A549 (cell line): ENCODE results near the gene BAHCC1. TPM values are rescaled to one million over a fixed set of nuclear protein-coding genes. Genes with fewer than 3 reads are reported as not detected.

Experiments used
- ATAC-seq, 2 experiments: fragments of 200-7000 bp in 1 of 2; fragments of >200 bp in 1 of 2; cut with Nextera tagmentation in 1 of 2; cut with Tn5 transposase in 1 of 2; 3 replicates each; pipeline versions ENCODE4 v1.8.0 to v1.9.1; 2018 to 2020; ENCODE audit warnings: mild to moderate bottlenecking in 1 of 2, moderate library complexity in 1 of 2
- CTCF ChIA-PET: fragments of 300-600 bp; sonication (Branson Sonifier 250); formaldehyde crosslinking; extraction: SDS; loops from one replicate; lab custom pipeline; 2021; ENCODE audit warnings: antibody characterized with exemption, inconsistent platforms; lab: Yijun Ruan, JAX
- POLR2A ChIA-PET: fragments of 350-600 bp; formaldehyde crosslinking; extraction: SDS; loops from one replicate; lab custom pipeline; 2021; ENCODE audit warnings: antibody characterized with exemption, inconsistent platforms; lab: Yijun Ruan, JAX
- DNase-seq, 2 experiments: peaks; one replicate each; pipeline versions ENCODE4 v3.0.0 to v3.0.0-alpha.2; 2011 to 2016; ENCODE audit warnings: low read depth in 1 of 2, low spot score in 1 of 2
- FAIRE-seq: peaks from 2 replicates; lab custom pipeline; 2011; peaks lifted over from hg19 to GRCh38; lab: Jason Lieb, UNC
- H3K27ac ChIP-seq, 2 experiments: fragments of >200 bp; sonication (Bioruptor Twin); formaldehyde crosslinking; 3 replicates each; pipeline ENCODE4 v1.5.1; 2016 to 2017
- H3K4me1 ChIP-seq: fragments of >200 bp; sonication (Bioruptor Twin); formaldehyde crosslinking; 3 replicates; pipeline ENCODE4 v1.6.1; 2016
- H3K4me2 ChIP-seq: fragments of >200 bp; sonication (Bioruptor Twin); formaldehyde crosslinking; 3 replicates; pipeline ENCODE4 v1.6.1; 2016
- H3K4me3 ChIP-seq: fragments of >200 bp; sonication (Bioruptor Twin); formaldehyde crosslinking; 3 replicates; pipeline ENCODE4 v1.5.1; 2016
- H3K9me3 ChIP-seq: fragments of >200 bp; sonication (Bioruptor Twin); formaldehyde crosslinking; 3 replicates; pipeline ENCODE4 v1.6.1; 2016
- CBX2 ChIP-seq: fragments of 200-600 bp; sonication (generic); IDR thresholded peaks from 2 replicates; pipeline ENCODE4 v1.6.1; 2016; ENCODE audit warnings: low read depth, mild to moderate bottlenecking, borderline replicate concordance
- CBX8 ChIP-seq: fragments of 200-600 bp; sonication (generic); IDR thresholded peaks from 2 replicates; pipeline ENCODE4 v1.6.1; 2016
- CEBPB ChIP-seq, 2 experiments: fragments of >200 bp in 1 of 2; sonication (Bioruptor Twin) in 1 of 2; formaldehyde crosslinking in 1 of 2; IDR thresholded peaks; 2 replicates each; pipeline ENCODE4 v1.6.1; 2012 to 2016
- CHD4 ChIP-seq: fragments of 200-600 bp; sonication (generic); IDR thresholded peaks from 2 replicates; pipeline ENCODE4 v1.6.1; 2016; ENCODE audit warnings: antibody characterized with exemption, mild to moderate bottlenecking, borderline replicate concordance
- CTCF ChIP-seq: fragments of >200 bp; sonication (Bioruptor Twin); formaldehyde crosslinking; IDR thresholded peaks from 3 replicates; pipeline ENCODE4 v1.5.1; 2016
- ESRRA ChIP-seq: fragments of 150-350 bp; IDR thresholded peaks from 2 replicates; pipeline ENCODE4 v1.6.1; 2014; ENCODE audit warnings: mild to moderate bottlenecking, low read length, borderline replicate concordance
- FOXS1 ChIP-seq: fragments of 250-450 bp; sonication (Bioruptor Pico); IDR thresholded peaks from 2 replicates; pipeline ENCODE4 v1.5.0; 2020; ENCODE audit warnings: mild to moderate bottlenecking, moderate library complexity
- HDAC2 ChIP-seq: fragments of 200-600 bp; sonication (generic); IDR thresholded peaks from 2 replicates; pipeline ENCODE4 v1.6.1; 2016
- HEYL ChIP-seq: fragments of 250-450 bp; sonication (Bioruptor Pico); IDR thresholded peaks from 2 replicates; pipeline ENCODE4 v1.8.0; 2021; ENCODE audit warnings: mild to moderate bottlenecking, moderate library complexity
- HMGXB4 ChIP-seq: fragments of 250-450 bp; sonication (Bioruptor Pico); IDR thresholded peaks from 2 replicates; pipeline ENCODE4 v1.5.0; 2021; ENCODE audit warnings: mild to moderate bottlenecking, moderate library complexity, borderline replicate concordance
- HOXA7 ChIP-seq: fragments of 250-450 bp; sonication (Bioruptor Pico); IDR thresholded peaks from 2 replicates; pipeline ENCODE4 v1.5.0; 2020; ENCODE audit warnings: mild to moderate bottlenecking, moderate library complexity
- HOXB5 ChIP-seq: fragments of 250-450 bp; sonication (Bioruptor Pico); IDR thresholded peaks from 2 replicates; pipeline ENCODE4 v1.5.0; 2020; ENCODE audit warnings: mild to moderate bottlenecking, moderate library complexity
- MAFK ChIP-seq: fragments of 450-650 bp; IDR thresholded peaks from 2 replicates; pipeline ENCODE4 v1.6.1; 2014; ENCODE audit not compliant: partially characterized antibody
- MAX ChIP-seq: IDR thresholded peaks from 2 replicates; pipeline ENCODE4 v1.6.1; 2012
- NFE2L2 ChIP-seq: fragments of 150-350 bp; conservative IDR thresholded peaks from 2 replicates; pipeline ENCODE4 v1.6.1; 2014; ENCODE audit warnings: low read length
- RCOR1 ChIP-seq: fragments of 150-350 bp; IDR thresholded peaks from 2 replicates; pipeline ENCODE4 v1.6.1; 2014; ENCODE audit warnings: antibody characterized with exemption, low read length, low read depth
- SMC3 ChIP-seq: fragments of >200 bp; sonication (Bioruptor Twin); formaldehyde crosslinking; IDR thresholded peaks from 3 replicates; pipeline ENCODE4 v1.6.1; 2018; ENCODE audit warnings: inconsistent platforms
- SREBF2 ChIP-seq: fragments of 450-650 bp; IDR thresholded peaks from 2 replicates; pipeline ENCODE4 v1.6.1; 2014; ENCODE audit warnings: mild to moderate bottlenecking, moderate library complexity
- WGBS: methylation state at CpG from one replicate; pipeline ENCODE4 v1.1.6; 2017; ENCODE audit errors: missing lambda C conversion rate; 5-methylcytosine and 5-hydroxymethylcytosine counted together
- polyA plus RNA-seq, 4 experiments: library from polyadenylated mRNA; depleted of rRNA in 3 of 4; stranded (reverse); fragments of >200 nt; fragmentation: RNase III in 1 of 4; extraction: RNeasy Plus Mini Kit Qiagen cat#74134 plus additional on column Dnase treatment in 1 of 4; gene quantifications; 2 replicates in 3 of 4; 3 replicates in 1 of 4; pipeline ENCODE4 v1.2.3, GENCODE V29; 2011 to 2017
- TF ChIP-seq, protein P1 (sequence below): fragments of 200-600 bp; sonication (generic); IDR thresholded peaks from 2 replicates; pipeline ENCODE4 v1.6.1; 2016; ENCODE audit warnings: antibody characterized with exemption, mild to moderate bottlenecking, moderate library complexity
- TF ChIP-seq, protein P2 (sequence below): fragments of 450-650 bp; IDR thresholded peaks from 2 replicates; pipeline ENCODE4 v1.6.1; 2014; ENCODE audit warnings: antibody characterized with exemption
- TF ChIP-seq, protein P3 (sequence below): fragments of 250-450 bp; sonication (Bioruptor Pico); IDR thresholded peaks from 2 replicates; pipeline ENCODE4 v1.5.0; 2020; ENCODE audit warnings: low read depth, mild to moderate bottlenecking, moderate library complexity

BAHCC1 gene
- polyA plus RNA-seq, 2 of the 4 experiments (the other 2 are of a cell fraction), result 2.6 to 5.8 TPM

DNA sequence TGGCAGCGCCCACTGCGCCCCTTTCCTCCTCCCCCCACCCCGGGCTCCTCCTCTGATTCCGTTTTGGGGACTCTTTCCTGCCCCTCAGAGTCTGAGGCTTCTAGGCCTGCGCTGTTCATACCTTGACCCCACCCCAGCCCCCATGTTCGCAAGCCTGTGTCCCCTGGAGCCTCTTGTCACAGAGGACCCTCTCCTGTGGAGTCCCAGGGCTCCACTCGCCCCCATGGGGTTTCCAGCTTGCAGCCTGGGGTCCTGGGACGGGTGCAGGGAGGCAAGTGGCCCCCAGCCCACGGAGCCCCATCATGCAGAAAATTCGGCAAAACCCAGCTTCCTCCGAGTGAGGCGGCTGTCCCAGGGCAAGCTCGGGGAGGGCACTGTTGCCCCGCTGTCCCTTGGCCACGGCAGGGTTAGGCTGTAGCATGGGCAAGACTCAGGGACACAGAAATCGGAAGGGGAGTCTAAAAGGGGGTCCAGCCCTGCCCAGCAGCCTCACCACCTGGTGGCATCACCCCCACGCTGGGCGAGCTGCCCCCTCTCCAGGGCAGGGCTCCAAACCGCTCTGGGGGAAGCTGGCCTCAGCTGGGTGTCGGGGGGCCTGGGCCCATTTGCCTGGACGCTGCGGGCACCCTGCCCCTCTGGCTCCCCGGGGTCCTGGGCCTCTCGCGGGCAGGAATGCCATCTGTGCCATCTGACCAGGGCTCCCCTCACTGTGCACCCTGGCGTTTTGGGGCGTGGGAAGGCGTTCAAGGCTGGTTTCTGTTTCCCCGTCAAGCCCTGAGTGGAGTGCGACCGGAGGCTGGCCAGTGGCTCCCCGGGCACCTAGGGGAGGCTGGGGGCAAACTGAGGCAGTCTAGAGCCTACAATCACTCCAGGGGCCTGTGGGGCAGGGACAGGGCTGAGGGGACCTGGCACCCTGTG lies 11.5 kb upstream of the BAHCC1 start:
- POLR2A ChIA-PET, result no interaction called here
- WGBS, result 88% methylated on average over 25 of the region's 32 CpGs
- CTCF ChIA-PET, result interaction anchor here (0.7 to 4.5 kb wide), 5 partner anchors 11 to 131 kb away, joined by 3 to 26 read pairs (median 4); partner anchors contain the start of gene BAHCC1
- DNase-seq (no peak), FAIRE-seq (no peak), ATAC-seq (no peak)
- Histone ChIP-seq H3K4me1 (peaks cover 9% of the 10 kb centered on the region; the same call in 1 of the 3 replicates), H3K4me2 (no peak overlapping the region), H3K9me3 (no peaks in the 10 kb centered on the region), H3K27ac (no peak overlapping the region), H3K4me3 (no peak overlapping the region)
- TF ChIP-seq MAFK, result no peak
- no peak for TF ChIP-seq CBX2
- no peak for TF ChIP-seq FOXS1
- no peak for TF ChIP-seq RCOR1

GRCh38 chr17:81384929-81385319 lies 10.3 kb upstream of the BAHCC1 start:
- Histone ChIP-seq H3K4me2 (no peak overlapping the region), H3K4me1 (peaks cover 13% of the 10 kb centered on the region; the same call in 2 of the 3 replicates), H3K9me3 (no peaks in the 10 kb centered on the region), H3K4me3 (no peak overlapping the region), H3K27ac (no peak overlapping the region)
- FAIRE-seq (no peak), DNase-seq (no peak), ATAC-seq (no peak)
- ChIA-PET POLR2A (no interaction called here), CTCF (interaction anchor here (0.7 to 3.0 kb wide), 8 partner anchors 12 to 99 kb away, joined by 3 to 15 read pairs (median 4); no protein-coding TSS in a partner anchor)
- 88% methylated on average over 7 of the region's 7 CpGs for WGBS
- no peak for TF ChIP-seq CTCF
- TF ChIP-seq, protein P1, sequence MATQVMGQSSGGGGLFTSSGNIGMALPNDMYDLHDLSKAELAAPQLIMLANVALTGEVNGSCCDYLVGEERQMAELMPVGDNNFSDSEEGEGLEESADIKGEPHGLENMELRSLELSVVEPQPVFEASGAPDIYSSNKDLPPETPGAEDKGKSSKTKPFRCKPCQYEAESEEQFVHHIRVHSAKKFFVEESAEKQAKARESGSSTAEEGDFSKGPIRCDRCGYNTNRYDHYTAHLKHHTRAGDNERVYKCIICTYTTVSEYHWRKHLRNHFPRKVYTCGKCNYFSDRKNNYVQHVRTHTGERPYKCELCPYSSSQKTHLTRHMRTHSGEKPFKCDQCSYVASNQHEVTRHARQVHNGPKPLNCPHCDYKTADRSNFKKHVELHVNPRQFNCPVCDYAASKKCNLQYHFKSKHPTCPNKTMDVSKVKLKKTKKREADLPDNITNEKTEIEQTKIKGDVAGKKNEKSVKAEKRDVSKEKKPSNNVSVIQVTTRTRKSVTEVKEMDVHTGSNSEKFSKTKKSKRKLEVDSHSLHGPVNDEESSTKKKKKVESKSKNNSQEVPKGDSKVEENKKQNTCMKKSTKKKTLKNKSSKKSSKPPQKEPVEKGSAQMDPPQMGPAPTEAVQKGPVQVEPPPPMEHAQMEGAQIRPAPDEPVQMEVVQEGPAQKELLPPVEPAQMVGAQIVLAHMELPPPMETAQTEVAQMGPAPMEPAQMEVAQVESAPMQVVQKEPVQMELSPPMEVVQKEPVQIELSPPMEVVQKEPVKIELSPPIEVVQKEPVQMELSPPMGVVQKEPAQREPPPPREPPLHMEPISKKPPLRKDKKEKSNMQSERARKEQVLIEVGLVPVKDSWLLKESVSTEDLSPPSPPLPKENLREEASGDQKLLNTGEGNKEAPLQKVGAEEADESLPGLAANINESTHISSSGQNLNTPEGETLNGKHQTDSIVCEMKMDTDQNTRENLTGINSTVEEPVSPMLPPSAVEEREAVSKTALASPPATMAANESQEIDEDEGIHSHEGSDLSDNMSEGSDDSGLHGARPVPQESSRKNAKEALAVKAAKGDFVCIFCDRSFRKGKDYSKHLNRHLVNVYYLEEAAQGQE, result no peak
- TF ChIP-seq HOXB5, result no peak
- TF ChIP-seq MAX, result no peak
- TF ChIP-seq NFE2L2, result no peak
- no peak for TF ChIP-seq CEBPB (IDR thresholded peaks at IDR 0.05)
- TF ChIP-seq SMC3, result no peak
- no peak for TF ChIP-seq ESRRA
- TF ChIP-seq SREBF2, result no peak
- no peak for TF ChIP-seq CHD4
- TF ChIP-seq HDAC2, result no peak
- TF ChIP-seq, protein P2, sequence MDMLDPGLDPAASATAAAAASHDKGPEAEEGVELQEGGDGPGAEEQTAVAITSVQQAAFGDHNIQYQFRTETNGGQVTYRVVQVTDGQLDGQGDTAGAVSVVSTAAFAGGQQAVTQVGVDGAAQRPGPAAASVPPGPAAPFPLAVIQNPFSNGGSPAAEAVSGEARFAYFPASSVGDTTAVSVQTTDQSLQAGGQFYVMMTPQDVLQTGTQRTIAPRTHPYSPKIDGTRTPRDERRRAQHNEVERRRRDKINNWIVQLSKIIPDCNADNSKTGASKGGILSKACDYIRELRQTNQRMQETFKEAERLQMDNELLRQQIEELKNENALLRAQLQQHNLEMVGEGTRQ, result no peak
- no peak for TF ChIP-seq HOXA7
- TF ChIP-seq, protein P3, sequence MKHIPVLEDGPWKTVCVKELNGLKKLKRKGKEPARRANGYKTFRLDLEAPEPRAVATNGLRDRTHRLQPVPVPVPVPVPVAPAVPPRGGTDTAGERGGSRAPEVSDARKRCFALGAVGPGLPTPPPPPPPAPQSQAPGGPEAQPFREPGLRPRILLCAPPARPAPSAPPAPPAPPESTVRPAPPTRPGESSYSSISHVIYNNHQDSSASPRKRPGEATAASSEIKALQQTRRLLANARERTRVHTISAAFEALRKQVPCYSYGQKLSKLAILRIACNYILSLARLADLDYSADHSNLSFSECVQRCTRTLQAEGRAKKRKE (CRISPR knock-in tag), result no peak
- no peak for TF ChIP-seq HMGXB4 (CRISPR knock-in tag)
- TF ChIP-seq HEYL, result no peak
- no peak for TF ChIP-seq CBX8
